ENCODE data around the gene UCP3.

The UCP3 gene

GRCh38 chr11:74008373-74009229, at the start of gene UCP3:
Gene UCP3, minus strand, starts transcription at chr11:74009085. Its CDS starts 2,043 bp downstream, at chr11:74007042.
- DNase-seq (ENCODE audit: low spot score), result no peak

- DNase-seq (ENCODE audit: low spot score), result no peak
These were observed 48.6 kb upstream of the UCP3 start for GRCh38 chr11:74057249-74058151.

GRCh38 chr11:74055938-74056337, 47.1 kb upstream of the UCP3 start:
- no peak for DNase-seq (ENCODE audit: low spot score)

GRCh38 chr11:74050465-74050864, 41.6 kb upstream of the UCP3 start:
- DNase-seq (ENCODE audit: low spot score), result no peak

GRCh38 chr11:74048993-74049392, 40.1 kb upstream of the UCP3 start:
- DNase-seq (ENCODE audit: low spot score), result no peak

GRCh38 chr11:74044538-74044937, 35.7 kb upstream of the UCP3 start:
- no peak for DNase-seq (ENCODE audit: low spot score)

GRCh38 chr11:74043450-74043849, 34.6 kb upstream of the UCP3 start:
- no peak for DNase-seq (ENCODE audit: low spot score)

- no peak for DNase-seq (ENCODE audit: low spot score)
These were observed 28.4 kb upstream of the UCP3 start for GRCh38 chr11:74037309-74037708.

- no peak for DNase-seq (ENCODE audit: low spot score)
These were observed 26.4 kb upstream of the UCP3 start for GRCh38 chr11:74035264-74035663.

GRCh38 chr11:74033046-74033445, 24.2 kb upstream of the UCP3 start:
- DNase-seq (ENCODE audit: low spot score), result no peak

- no peak for DNase-seq (ENCODE audit: low spot score)
These were observed 22.1 kb upstream of the UCP3 start for GRCh38 chr11:74030723-74031676.

GRCh38 chr11:74025467-74026166, 16.7 kb upstream of the UCP3 start:
- no peak for DNase-seq (ENCODE audit: low spot score)

GRCh38 chr11:74024261-74025029, 15.6 kb upstream of the UCP3 start:
- no peak for DNase-seq (ENCODE audit: low spot score)

- no peak for DNase-seq (ENCODE audit: low spot score)
These were observed 14.4 kb upstream of the UCP3 start for GRCh38 chr11:74023276-74023675.

GRCh38 chr11:74022546-74022945, 13.7 kb upstream of the UCP3 start:
- DNase-seq (ENCODE audit: low spot score), result no peak

GRCh38 chr11:74021998-74022397, 13.1 kb upstream of the UCP3 start:
- DNase-seq (ENCODE audit: low spot score), result peak; percentile 6

- peak; percentile 17 for DNase-seq (ENCODE audit: low spot score)
These were observed 11.7 kb upstream of the UCP3 start for GRCh38 chr11:74020539-74020938.

- no peak for DNase-seq (ENCODE audit: low spot score)
These were observed 11.0 kb upstream of the UCP3 start for GRCh38 chr11:74019860-74020259.

GRCh38 chr11:74019104-74019738, 10.3 kb upstream of the UCP3 start:
- DNase-seq (ENCODE audit: low spot score), result no peak

Data from left forelimb (tissue), 1 donor.